Activated CD4-positive, alpha-beta T cell treated with anti-CD3 and anti-CD28 coated beads for 1 hour (primary cell): ENCODE data around the gene AP1M1.
A peak's percentile ranks its signal among the peaks of the same experiment; 100 is the strongest.

Experiments used
- DNase-seq: peaks from one replicate; pipeline ENCODE4 v3.0.0-alpha.2; 2020

The AP1M1 gene

DNA sequence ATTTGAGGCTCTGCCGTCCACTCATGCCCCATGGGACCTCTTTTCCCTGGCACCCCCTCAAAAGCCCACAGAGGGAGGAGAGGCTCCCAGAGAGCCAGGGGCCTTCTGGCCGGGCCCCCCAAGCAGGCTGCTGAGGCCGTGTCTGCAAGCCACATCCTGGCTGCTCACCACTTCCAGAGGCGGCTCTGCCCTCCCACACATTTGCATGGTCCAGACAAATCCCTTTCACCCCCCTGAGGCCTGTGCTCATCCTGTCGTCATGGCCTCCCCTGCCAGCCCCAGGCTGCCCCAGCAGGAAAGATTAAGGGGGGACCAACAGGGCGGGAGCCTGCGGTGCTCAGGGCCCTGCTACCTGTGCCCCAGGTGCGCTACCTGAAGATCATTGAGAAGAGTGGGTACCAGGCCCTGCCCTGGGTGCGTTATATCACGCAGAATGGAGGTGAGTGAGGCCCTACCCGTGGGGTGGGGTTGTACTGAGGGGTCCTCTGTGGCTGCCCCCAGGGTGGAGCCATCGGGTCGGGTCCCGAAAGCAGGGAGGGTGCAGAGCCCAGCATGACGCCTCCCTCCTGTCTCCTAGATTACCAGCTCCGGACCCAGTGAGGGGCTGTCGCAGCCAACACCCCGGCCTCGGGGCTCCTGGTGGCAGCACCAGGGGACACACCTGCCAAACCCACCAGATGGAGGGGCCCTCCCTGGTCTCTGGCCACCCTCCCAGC lies 36.3 kb downstream of the AP1M1 start:
- no peak for DNase-seq

DNA sequence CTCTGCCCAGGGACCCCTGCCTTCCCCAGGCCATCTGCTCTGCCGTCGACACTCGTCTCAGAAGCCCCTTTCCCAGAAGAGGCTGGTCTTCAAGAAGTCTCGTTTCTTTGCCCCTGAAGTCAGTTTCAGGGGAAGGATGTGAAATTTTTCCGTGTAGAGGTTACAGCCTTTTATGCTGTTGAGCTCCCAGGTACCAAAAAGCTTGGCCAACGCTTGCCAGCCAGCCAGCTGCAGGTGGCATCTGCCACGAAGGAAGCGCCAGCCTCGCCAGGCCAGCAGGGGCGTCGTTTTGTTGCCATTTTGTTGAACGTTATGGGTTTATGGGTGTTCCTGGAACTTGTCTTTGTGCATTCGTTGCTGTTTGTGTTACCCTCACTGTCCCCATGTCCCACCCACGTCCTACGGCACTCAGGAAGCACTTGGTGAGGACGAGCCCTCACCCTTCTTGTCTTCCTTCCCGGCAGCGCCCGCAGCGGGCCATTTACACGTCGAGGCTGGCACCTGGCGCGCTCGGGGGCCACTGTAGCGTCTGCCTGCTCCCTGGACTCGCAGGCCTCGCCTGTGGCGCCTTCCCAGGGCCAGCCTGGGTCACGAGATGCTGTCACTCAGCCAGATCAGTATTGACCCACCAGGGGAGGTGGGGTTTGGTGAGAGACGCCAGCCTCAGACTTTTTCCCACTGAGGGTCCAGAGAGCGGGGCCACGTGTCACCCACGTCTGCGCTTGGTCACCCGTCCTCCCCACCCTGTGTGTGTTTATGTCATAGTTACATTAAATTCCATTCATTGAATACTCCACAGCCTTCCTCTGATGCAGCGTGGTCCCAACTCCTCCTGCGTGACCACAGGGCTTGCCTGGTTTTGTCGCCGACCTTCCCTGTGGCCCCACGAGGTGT lies 37.1 kb downstream of the AP1M1 start:
- DNase-seq: no peak

DNA sequence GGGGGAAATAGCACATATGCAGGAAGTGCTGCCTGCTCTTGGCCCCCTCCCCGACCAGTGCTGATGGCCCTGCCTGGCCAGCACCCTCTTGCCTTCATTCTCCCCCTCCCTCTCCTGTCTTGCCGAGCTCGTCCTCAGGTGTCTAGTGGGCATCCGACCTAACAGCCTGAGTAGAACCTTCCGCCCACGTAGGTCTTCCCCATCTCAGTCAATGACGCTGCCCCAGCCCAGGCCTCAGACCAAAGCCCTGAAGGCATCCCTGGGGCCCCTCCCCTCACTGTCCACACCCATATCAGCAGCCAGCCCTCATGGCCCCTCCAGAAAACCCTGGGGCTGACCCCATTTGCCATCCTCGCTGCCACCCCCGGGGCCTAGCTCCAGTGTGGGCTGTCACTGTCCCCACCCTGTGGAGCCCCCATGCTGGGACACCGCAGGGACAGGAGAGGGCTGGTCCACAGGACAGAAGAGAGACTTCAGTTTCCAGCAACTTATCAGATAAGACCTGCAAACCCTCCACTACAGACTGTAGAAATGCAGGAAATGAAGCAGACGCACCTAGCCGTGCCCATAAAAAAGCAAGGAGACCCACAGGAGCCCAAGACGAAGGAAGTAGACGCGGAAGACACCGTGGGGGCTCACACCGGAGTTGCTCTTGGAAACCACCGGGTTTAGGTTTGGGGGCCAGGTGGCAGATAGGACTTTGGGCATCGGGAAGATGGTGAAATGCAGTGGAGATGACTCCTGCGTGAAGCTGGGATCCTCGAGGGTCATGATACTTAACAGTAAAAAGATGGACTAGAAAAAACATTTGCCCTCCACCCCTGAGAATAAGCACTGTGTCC lies 38.3 kb downstream of the AP1M1 start:
- DNase-seq: no peak

DNA sequence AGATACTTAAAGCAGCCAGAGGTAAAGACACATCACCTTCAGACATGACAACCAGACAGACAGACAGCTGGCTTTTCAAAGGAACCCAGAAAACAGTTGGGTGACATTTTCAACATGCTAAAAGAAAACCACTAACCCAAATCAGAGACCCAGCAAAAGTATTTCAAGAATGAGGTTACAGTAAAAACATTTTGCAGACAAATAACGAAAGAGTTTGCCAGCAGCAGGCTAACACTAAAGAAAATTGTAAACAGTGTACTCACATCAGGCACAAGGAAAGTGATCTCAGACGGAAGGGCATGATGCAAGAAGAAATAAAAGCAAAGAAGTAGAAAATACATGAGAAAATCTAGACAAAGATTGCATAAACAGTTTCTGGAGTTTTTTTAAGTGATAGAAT lies 46.4 kb downstream of the AP1M1 start:
- DNase-seq: no peak

DNA sequence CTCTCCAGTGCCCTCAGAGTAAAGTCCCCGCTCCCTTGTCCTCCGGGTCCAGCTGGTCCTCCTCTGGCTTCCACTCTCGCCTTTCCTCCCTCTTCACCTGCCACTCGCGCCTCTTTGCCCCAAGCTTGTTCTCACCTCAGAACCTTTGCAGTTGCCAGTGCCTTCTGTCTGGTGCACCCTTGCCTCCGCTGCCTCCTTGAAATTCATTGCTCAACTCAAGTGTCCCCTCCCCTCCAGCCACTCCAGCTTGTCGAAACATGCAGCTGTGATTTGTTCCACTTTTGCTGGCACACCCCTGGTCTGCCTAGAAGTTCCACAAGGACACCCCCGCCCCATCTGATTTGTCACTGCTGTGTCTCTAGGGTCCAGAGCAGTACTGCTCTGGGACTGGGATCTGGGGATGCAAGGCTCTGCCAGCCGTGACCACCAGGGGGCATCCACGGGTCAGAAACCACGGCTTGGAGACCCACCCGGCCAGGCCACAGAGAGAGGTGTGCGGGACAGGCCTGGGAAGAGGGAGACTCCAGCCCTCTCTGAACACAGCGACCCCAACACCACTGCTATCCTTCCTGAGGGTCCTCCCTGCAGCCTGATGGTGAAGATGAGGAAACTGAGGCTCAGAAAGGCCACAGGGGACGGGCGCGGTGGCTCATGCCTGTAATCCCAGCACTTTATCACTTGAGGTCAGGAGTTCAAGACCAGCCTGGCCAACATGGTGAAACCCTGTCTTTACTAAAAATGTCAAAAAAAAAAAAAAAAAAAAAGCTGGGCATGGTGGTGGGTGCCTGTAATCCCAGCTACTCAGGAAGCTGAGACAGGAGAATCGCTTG lies 49.9 kb downstream of the AP1M1 start:
- peak; percentile 77 for DNase-seq

DNA sequence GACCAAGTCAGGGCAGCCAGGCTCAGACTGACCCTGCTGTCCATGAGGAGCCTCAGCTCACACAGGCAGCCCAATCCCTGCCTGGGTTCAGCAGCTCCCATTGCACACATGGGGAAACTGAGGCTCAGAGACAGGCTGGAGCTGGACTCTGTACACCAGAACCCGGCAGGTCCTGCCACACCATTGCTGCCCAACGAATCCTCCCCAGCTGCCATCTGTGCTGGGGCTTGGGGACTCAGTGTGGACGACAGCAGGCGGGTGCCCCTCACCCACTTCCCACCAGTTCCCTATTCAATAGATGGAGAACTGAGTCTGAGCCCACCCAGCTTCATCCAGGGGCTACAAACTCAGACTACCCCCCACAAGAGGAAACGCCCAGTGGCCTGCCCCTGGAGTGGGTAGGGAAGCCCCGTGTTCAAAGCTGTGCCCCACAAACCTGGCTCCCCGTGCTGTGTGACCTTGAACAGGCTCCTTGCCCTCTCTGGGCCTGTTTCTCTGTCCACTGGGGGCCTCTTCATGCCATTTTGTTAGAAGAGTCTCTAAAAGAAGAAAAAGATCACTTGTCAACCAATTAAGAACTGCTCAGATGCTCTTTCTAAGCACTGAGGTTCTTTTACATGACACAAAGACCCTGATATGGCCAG lies 50.8 kb downstream of the AP1M1 start:
- DNase-seq: no peak

DNA sequence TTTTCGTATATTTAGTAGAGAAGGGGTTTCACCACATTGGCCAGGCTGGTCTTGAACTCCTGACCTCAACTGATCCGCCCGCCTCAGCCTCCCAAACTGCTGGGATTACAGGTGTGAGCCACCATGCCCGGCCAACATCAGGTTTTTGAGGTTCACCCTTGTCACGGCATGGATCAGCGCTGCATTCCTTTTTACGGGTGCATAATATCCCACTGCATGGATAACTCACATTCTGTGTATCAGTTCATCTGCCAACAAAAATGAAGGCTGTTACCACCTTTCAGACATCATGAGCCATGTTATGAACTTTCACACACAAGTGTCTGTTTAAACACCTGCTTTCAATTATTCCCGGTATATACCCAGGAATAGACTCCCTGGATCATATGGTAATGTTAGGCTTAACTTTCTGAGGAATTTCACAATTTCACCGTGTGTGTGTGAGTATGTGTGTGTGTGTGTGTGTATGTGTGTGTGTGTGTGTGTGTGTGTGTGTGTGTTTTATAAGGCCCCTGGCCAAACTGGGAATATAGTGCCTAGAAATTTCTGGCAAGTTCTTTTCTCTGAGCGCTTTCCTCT lies 52.2 kb downstream of the AP1M1 start:
- DNase-seq: no peak

DNA sequence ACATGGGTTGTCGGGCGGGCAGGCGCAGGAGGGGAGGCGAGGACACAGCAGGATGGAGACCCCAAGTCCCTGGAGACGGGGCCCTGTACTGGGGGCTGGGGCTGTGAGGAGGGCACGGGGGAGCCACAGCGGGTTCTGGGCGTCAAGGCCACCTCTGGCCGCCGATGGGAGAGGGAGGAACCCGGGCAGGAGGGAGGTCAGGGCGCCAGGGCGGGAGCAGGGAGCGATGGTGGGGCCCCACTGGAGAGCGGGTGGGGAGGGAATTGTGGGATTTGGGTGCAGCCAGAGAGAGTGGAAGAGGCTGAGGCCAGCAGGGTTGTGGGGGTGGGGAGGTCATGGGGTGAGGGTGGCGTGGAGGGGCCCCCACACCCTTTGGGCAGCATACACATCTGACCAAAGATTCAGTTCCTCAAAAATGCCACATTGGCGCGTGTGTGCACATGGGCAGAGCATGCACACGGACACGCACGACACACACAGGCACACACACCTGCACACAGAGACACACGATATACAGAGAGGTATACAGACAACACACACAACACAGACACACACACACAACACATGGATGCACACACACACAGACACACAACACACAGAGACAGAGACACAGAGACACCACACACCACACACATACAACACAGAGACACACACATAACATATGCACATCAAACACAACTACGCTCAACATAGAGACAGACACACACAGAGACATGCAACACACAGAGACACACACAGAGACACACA lies 54.9 kb downstream of the AP1M1 start:
- DNase-seq: no peak

DNA sequence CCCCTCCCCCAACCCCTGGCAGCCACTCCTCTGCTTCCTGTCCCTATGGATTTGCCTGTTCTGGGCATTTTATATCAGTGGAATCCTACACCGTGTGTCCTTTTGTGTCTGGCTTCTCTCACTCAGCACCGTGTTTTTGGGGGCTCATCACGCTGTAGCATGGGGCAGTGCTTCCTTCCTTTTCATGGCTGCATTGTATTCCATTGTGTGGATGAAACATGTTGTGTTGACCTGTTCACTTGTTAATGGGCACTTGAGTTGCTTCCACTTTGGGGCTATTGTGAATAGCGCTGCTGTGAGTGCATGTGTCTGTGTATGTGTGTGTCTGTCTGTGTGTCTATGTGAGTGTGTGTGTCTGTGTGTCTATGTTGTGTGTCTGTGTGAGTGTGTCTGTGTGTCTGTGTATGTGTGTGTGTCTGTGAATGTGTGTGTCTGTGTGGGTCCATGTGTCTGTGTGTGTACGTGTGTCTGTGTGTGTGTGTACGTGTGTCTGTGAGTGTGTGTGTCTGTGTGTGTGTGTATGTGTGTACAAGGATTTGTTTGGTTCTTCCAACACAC lies 57.2 kb downstream of the AP1M1 start:
- no peak for DNase-seq

DNA sequence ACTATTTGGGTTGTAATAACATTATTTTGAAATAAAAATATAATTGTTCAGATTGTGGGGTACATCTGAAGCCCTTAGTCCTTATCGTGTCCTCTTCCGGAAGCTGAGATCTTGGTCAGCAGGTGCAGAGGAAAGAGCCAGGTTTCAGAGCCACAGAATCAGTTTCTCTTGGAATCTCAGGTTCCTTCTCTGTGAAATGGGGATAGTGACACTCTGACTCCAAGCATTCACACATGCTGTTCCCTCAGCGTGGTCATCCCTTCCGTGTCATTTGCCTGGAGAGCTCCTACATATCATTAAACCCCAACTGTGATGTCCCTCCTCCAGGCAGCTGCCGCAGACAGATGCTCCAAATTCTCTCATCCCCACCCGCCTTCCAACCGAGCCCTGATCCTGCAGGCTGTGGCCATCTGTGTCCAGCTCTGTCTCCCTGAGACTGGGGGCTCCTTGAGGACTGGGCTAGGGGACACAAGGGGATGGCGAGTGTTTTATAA lies 59.8 kb downstream of the AP1M1 start:
- no peak for DNase-seq

DNA sequence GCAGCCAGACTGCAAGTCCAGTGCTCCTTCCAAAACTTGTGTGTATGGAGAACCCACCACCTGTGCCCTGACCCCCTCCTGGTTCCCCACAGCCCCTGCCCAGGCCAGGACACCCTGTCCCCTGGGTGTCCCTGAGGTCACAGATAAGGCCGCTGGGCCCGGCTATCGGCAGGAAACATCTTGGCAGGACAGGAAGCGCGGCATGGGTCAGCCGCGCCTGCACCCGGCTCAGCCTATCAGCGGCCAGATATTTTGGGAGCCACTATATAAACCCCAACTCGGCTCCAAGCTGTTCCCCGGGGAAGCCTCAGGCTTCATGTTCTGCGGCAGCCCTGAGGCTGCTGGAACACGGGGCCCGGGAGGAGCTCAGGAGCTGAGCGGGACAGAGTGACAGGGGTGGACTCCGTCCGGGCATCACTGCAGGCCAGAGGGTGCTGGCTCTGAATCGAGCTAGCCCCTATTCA lies 60.8 kb downstream of the AP1M1 start:
- no peak for DNase-seq

DNA sequence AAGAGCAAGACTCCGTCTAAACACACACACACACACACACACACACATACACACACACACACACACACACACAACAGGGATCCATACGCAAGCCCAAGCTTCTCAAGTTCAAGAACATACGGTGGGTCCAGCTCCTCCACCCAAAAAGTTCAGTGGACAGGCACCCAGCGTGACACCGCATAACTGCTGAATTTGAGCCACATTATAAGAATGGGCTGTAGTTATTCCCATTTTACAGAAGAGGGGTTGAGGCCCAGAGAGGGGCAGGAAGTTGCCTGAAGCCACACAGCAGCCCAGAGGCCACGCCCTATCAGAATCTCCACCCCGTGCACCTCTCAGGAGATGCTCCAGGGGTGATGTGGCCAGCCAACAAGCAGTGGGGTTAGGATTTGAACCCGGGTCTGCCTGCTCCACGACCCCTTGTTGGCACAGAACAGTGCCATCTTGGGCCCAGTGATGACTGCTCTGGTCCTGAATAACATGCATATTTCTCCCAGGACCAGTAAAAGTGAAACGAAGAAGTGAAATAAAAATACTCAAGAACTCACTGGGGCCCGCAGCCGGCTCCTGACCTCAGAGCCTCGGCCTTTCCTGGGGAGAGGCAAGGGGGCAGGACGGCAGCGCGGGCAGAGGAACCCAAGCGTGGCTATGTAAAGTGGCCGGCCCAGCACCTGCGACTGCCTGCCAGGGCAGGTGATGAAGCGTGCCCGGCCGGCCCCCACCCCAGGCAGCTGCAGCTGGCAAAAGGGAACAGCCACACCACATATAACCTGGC lies 61.9 kb downstream of the AP1M1 start:
- DNase-seq: no peak

DNA sequence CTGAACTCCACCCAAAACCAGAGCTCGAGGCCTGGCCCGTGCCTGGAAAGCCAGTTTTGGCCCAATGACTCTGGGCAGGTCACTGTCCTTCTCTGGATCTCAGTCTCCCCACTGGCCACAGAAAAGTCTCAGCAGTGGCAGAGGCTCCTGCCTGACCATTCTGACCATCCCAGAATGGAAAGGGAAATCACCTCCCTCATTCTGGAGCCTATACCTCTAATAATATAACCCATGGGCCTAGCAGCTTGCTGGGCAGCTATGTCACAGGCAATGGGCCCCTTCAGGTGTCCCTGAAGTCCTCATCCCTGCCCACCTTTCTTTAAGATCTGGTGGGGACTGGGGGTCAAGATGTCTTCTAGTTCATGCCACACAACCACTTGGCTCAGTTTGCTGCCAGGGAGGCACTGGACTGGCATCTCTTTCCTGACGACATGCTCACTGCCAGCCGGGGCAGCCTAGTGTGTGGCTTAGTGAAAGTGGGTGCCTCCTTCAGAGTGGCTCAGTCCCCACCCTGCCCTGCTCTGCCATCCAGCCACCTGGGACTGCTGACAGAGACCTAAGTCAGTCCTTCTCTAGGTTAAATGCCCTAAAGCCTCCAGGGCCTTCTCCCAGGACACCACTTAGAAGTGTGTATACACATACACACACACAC lies 62.6 kb downstream of the AP1M1 start:
- no peak for DNase-seq

DNA sequence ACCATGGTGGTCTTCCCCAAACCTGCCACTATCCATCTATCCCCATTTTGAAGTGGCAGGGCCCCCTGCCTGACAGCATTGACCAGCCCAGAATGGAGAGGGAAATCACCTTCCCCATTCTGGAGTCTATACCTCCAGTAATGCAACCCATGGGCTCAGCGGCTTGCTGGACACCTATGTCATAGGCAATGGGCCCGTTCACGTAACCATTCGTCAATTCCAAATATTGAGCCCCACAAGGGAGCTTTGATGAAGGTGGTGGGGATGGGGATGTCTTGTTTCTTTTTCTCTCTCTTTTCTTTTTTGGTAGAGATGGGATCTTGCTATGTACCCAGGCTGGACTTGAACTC lies 63.1 kb downstream of the AP1M1 start:
- DNase-seq: no peak

DNA sequence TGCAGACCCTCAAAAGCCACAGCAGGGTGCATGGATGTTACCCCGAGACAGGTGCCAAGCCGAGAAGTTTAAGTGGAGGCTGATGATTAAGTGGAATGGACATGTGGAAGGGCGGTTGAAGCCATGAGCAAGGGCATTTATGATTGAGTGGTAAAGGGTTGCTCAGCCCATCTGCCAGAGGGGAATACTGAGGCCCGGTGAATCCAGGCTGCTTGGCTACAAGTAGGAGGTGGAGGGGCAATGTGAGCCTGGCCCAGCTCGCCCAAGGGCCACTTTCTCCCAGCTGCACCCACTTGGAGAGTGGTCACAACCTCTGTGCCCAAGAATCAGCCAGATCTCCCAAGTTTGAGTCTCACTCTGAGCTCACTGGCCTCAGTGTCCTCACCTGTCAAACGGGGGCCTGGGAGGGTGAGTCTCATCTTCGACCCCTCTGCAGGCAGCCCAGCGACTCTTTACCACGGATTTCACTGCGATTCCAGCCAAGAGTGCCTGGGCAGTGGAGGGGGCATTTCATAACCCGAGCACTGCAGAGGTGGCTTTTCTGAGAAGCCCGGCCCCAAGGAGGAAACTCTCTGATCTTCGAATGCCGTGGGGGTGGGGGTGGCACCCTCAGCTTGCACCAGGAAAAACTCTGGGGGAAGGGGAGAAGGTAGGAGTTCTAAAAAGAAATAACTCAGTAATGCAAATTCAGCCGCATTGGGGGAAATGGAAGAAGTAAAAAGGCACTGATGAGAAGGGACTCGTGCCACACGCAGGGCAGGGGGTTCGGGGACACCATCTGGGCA lies 64.1 kb downstream of the AP1M1 start:
- DNase-seq: no peak

DNA sequence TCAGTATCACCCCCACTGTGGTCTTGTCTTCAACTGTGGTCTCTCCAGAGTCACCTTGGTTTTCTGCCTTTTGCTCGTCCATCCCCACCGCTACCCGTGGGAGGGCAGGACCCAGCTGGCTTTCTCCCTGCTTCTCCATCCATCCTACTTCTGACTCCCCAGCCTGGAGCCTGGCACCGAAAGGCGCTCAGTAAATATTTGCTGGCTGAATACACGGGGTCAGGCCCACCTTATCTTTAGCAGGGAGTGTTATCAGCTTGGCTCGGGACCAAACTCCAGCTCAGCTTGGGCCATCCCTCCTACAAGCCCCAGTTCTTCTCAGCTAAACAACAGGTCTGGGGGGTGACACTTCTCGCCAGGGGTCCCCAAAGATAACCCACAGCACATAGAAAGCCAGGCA lies 64.9 kb downstream of the AP1M1 start:
- no peak for DNase-seq

DNA sequence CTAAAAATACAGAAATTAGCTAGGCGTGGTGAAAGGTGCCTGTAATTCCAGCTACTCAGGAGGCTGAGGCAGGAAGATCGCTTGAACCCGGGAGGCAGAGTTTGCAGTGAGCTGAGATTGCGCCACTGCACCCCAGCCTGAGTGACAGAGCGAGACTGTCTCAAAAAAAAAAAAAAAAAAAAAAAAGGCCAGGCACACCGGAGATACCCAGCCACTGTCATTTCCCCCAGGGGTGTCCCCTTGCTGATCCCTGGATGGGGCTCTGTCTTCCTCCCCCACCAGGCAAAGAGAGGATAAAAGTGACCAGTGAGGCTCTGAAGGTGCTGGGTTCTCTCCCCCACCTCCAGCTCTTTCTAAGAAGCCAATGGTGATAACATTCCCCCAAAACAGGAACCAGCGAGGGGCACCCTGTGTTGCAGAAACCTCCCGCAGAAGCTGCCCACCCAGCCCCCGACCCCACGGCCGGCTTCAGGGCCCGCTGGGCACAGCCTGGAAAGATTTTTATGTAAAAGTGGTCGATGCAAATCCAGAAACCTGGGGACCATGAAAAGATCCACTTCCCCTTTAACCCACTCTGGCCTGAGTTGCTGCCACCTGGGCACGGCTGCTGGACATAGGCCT lies 65.5 kb downstream of the AP1M1 start:
- no peak for DNase-seq

DNA sequence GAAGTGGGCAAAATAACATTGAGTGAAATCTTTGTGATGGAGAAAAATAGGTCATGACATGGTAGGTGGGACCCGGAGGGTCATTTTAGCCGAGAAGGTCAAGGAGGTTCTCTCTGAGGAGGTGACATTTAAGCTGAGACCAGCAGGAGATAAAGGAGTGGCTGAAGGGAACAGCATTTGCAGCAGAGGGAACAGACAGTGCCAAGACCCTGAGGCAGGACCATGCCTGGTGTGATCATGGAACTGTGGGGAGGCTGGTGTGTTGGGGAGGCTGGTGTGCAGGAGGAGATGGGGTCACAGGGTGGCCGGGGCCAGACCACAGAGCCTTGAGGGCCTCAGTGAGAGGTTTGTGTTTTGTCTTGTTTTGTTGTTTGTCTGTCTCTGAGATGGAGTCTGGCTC lies 67.5 kb downstream of the AP1M1 start:
- no peak for DNase-seq
